ENCODE measurements around the gene STXBP1.
A peak's percentile ranks its signal among the peaks of the same experiment; 100 is the strongest.

STXBP1 gene

GRCh38 chr9:127606043-127606442 is 6.0 kb upstream of the STXBP1 start:
- peaks cover 27% of the 10 kb centered on the region for H3K27me3 ChIP-seq (ENCODE audit: control insufficient read depth, low read length)
- TF ChIP-seq CTCF (IDR thresholded peaks at IDR 0.05; ENCODE audit: low read depth, low read length, poor library complexity, severe bottlenecking) (no peak), EZH2phosphoT487 (IDR thresholded peaks at IDR 0.05; ENCODE audit: borderline replicate concordance, low read length) (no peak)
- no peaks in the 10 kb centered on the region for H3K79me2 ChIP-seq (ENCODE audit: control insufficient read depth, low read length)
- H3K36me3 ChIP-seq (ENCODE audit: control insufficient read depth, low read length) = no peaks in the 10 kb centered on the region
- no peaks in the 10 kb centered on the region for H3F3A ChIP-seq (ENCODE audit: control insufficient read depth, insufficient read depth)
- no peaks in the 10 kb centered on the region for H4K20me1 ChIP-seq (ENCODE audit: control insufficient read depth, insufficient read depth, low read depth, low read length)
- H3K4me2 ChIP-seq (ENCODE audit: low read length) = no peak overlapping the region
- peaks cover 12% of the 10 kb centered on the region for H3K4me1 ChIP-seq (ENCODE audit: control insufficient read depth, low read length)
- no peaks in the 10 kb centered on the region for H3K9me2 ChIP-seq (replicated peaks; ENCODE audit: control insufficient read depth, low read length)
- H3K4me3 ChIP-seq (ENCODE audit: low read length) = no peak overlapping the region
- no peaks in the 10 kb centered on the region for H3K9me3 ChIP-seq (ENCODE audit: control insufficient read depth, insufficient read depth, low read length)
- H3K27ac ChIP-seq (ENCODE audit: low read depth, low read length) = no peak overlapping the region

GRCh38 chr9:127608104-127608966 is 3.7 kb upstream of the STXBP1 start:
- no peaks in the 10 kb centered on the region for H3F3A ChIP-seq (ENCODE audit: control insufficient read depth, insufficient read depth)
- no peak for TF ChIP-seq EZH2phosphoT487 (IDR thresholded peaks at IDR 0.05; ENCODE audit: borderline replicate concordance, low read length)
- no peak for TF ChIP-seq CTCF (IDR thresholded peaks at IDR 0.05; ENCODE audit: low read depth, low read length, poor library complexity, severe bottlenecking)
- H4K20me1 ChIP-seq (ENCODE audit: control insufficient read depth, insufficient read depth, low read depth, low read length) = no peaks in the 10 kb centered on the region; the same call in 1 of the 2 replicates
- H3K4me2 ChIP-seq (ENCODE audit: low read length) = peak overlapping the region; percentile 80
- H3K9me3 ChIP-seq (ENCODE audit: control insufficient read depth, insufficient read depth, low read length) = no peaks in the 10 kb centered on the region
- H3K9me2 ChIP-seq (replicated peaks; ENCODE audit: control insufficient read depth, low read length) = no peaks in the 10 kb centered on the region
- peaks cover 24% of the 10 kb centered on the region for H3K4me1 ChIP-seq (ENCODE audit: control insufficient read depth, low read length)
- H3K27me3 ChIP-seq (ENCODE audit: control insufficient read depth, low read length) = peaks cover 30% of the 10 kb centered on the region
- peak overlapping the region; percentile 70 for H3K4me3 ChIP-seq (ENCODE audit: low read length)
- H3K36me3 ChIP-seq (ENCODE audit: control insufficient read depth, low read length) = no peaks in the 10 kb centered on the region
- H3K79me2 ChIP-seq (ENCODE audit: control insufficient read depth, low read length) = peaks cover 5% of the 10 kb centered on the region; the same call in 1 of the 2 replicates
- H3K27ac ChIP-seq (ENCODE audit: low read depth, low read length) = no peak overlapping the region

DNA sequence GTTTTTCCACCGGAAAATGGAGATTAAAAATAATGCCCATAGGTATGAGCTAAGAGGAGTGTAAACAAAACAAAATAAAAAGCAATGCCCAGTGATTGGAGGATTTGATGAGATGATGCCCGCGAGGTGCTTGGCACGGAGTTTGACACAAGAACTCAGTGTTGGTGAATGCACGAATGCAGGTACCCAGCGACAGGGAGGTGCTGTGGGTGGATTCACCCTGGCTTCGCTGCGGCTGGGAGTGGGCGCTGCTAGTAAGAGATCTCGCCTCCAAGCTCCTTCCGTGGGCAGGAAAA is 526 bp upstream of the STXBP1 start:
- no peaks in the 10 kb centered on the region for H3F3A ChIP-seq (ENCODE audit: control insufficient read depth, insufficient read depth)

More for the DNA sequence above, 526 bp upstream of the STXBP1 start:
- H3K4me2 ChIP-seq (ENCODE audit: low read length) = peak overlapping the region; percentile 88
- no peak overlapping the region for H3K27ac ChIP-seq (ENCODE audit: low read depth, low read length)
- H4K20me1 ChIP-seq (ENCODE audit: control insufficient read depth, insufficient read depth, low read depth, low read length) = no peaks in the 10 kb centered on the region; the same call in 1 of the 2 replicates
- H3K4me3 ChIP-seq (ENCODE audit: low read length) = peak overlapping the region; percentile 76
- no peaks in the 10 kb centered on the region for H3K9me2 ChIP-seq (replicated peaks; ENCODE audit: control insufficient read depth, low read length)
- H3K79me2 ChIP-seq (ENCODE audit: control insufficient read depth, low read length) = peaks cover 6% of the 10 kb centered on the region; the same call in 1 of the 2 replicates
- peaks cover 24% of the 10 kb centered on the region for H3K4me1 ChIP-seq (ENCODE audit: control insufficient read depth, low read length)
- H3K27me3 ChIP-seq (ENCODE audit: control insufficient read depth, low read length) = peaks cover 35% of the 10 kb centered on the region
- H3K36me3 ChIP-seq (ENCODE audit: control insufficient read depth, low read length) = no peaks in the 10 kb centered on the region
- H3K9me3 ChIP-seq (ENCODE audit: control insufficient read depth, insufficient read depth, low read length) = no peaks in the 10 kb centered on the region
- no peak for TF ChIP-seq EZH2phosphoT487 (IDR thresholded peaks at IDR 0.05; ENCODE audit: borderline replicate concordance, low read length)
- no peak for TF ChIP-seq CTCF (IDR thresholded peaks at IDR 0.05; ENCODE audit: low read depth, low read length, poor library complexity, severe bottlenecking)
